ENCODE measurements around the gene ARID1B.

Gene ARID1B

GRCh38 chr6:156948807-156949206 lies 171.6 kb downstream of the ARID1B start:
- no peak for DNase-seq (ENCODE audit: extremely low spot score)
- CTCF ChIA-PET, result interaction anchor here (1.5 kb wide), 1 partner anchor 11 kb away, joined by 3 read pairs; no protein-coding TSS in a partner anchor
- TF ChIP-seq CTCF (IDR thresholded peaks at IDR 0.05; ENCODE audit: control extremely low read depth, extremely low read depth, low read depth, missing control alignments), result no peak
- POLR2A ChIA-PET, result no interaction called here

- POLR2A ChIA-PET, result no interaction called here
- CTCF ChIA-PET, result interaction anchor here (1.3 to 1.5 kb wide), 2 partner anchors 12 to 15 kb away, joined by 3 to 4 read pairs; no protein-coding TSS in a partner anchor
- DNase-seq (ENCODE audit: extremely low spot score), result no peak
- TF ChIP-seq CTCF (IDR thresholded peaks at IDR 0.05; ENCODE audit: control extremely low read depth, extremely low read depth, low read depth, missing control alignments), result no peak
Measured at GRCh38 chr6:156949376-156949775, 172.2 kb downstream of the ARID1B start.

- ChIA-PET CTCF (interaction anchor here (1.3 kb wide), 1 partner anchor 15 kb away, joined by 4 read pairs; no protein-coding TSS in a partner anchor), POLR2A (no interaction called here)
- DNase-seq (ENCODE audit: extremely low spot score), result no peak
- no peak for TF ChIP-seq CTCF (IDR thresholded peaks at IDR 0.05; ENCODE audit: control extremely low read depth, extremely low read depth, low read depth, missing control alignments)
Measured at GRCh38 chr6:156950084-156950483, 172.9 kb downstream of the ARID1B start.

GRCh38 chr6:156950531-156950930 lies 173.4 kb downstream of the ARID1B start:
- CTCF ChIA-PET, result interaction anchor here (0.7 to 1.3 kb wide), 3 partner anchors 10 to 14 kb away, joined by 3 to 4 read pairs (median 4); no protein-coding TSS in a partner anchor
- POLR2A ChIA-PET, result no interaction called here
- TF ChIP-seq CTCF (IDR thresholded peaks at IDR 0.05; ENCODE audit: control extremely low read depth, extremely low read depth, low read depth, missing control alignments), result no peak
- no peak for DNase-seq (ENCODE audit: extremely low spot score)

GRCh38 chr6:156952401-156952800 lies 175.2 kb downstream of the ARID1B start:
- DNase-seq (ENCODE audit: extremely low spot score), result no peak
- ChIA-PET CTCF (interaction anchor here (0.8 to 5.3 kb wide), 7 partner anchors 9 to 49 kb away, joined by 3 to 32 read pairs (median 6); no protein-coding TSS in a partner anchor), POLR2A (no interaction called here)
- no peak for TF ChIP-seq CTCF (IDR thresholded peaks at IDR 0.05; ENCODE audit: control extremely low read depth, extremely low read depth, low read depth, missing control alignments)

GRCh38 chr6:156953127-156953478 lies 175.9 kb downstream of the ARID1B start:
- ChIA-PET CTCF (interaction anchor here (0.7 to 5.3 kb wide), 5 partner anchors 9 to 27 kb away, joined by 3 to 32 read pairs (median 8); no protein-coding TSS in a partner anchor), POLR2A (no interaction called here)
- DNase-seq (ENCODE audit: extremely low spot score), result no peak

More at GRCh38 chr6:156953127-156953478, 175.9 kb downstream of the ARID1B start:
- no peak for TF ChIP-seq CTCF (IDR thresholded peaks at IDR 0.05; ENCODE audit: control extremely low read depth, extremely low read depth, low read depth, missing control alignments)

Measured in GM10248 (cell line).